Measurements from ENCODE around the gene MAGI1. TPM values are rescaled to one million over a fixed set of nuclear protein-coding genes. Genes with fewer than 3 reads are reported as not detected.

The MAGI1 gene
- total RNA-seq, 2 experiments from 2014 or later = 0.04 TPM; not detected in 1

- ChIA-PET CTCF (no interaction called here), POLR2A (no interaction called here)
- Mint-ChIP-seq H3K27ac (no peak overlapping the region), H3K4me1 (no peaks in the 10 kb centered on the region), H3K36me3 (ENCODE audit: low read depth) (no peaks in the 10 kb centered on the region), H3K4me3 (no peak overlapping the region), H3K27me3 (no peaks in the 10 kb centered on the region), H3K9me3 (no peaks in the 10 kb centered on the region)
- no peak for DNase-seq
These were observed 149.0 kb downstream of the MAGI1 start for GRCh38 chr3:65889707-65890099.

DNA sequence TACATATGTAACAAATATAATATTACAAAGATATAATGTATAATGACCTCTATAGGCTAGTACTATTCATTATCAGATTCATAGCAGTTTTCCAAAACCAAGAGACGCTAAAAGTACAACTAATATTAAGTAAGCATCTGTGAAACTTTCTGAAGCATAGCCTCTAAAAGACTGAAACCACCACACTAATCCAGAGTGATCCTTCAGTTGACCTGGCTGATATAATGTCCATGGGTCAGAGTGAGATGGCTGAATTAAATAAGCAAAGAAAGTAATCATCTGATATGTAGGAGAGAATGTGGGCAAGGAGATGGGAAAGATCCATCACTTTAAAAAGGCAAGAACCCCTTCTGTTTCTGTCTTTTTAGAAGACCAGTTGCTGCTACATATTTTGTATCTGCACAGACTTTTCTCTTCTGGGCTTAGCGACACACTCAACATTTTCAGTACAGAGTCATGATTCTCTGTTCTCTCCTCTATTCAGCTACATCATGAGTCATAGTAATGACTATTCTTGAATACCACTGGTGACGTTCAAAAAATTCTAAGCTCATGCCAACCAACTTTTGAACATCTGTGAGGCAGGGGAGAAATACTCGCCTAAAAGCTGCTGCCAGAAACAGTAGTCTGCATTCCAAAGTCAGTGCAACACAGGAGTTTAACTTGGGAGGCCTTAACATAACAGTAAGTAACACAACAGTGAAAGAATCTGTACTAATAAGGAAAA is 149.6 kb downstream of the MAGI1 start:
- H3K4me3 Mint-ChIP-seq = no peak overlapping the region
- H3K27ac Mint-ChIP-seq = no peak overlapping the region
- no peaks in the 10 kb centered on the region for H3K9me3 Mint-ChIP-seq
- no peaks in the 10 kb centered on the region for H3K4me1 Mint-ChIP-seq
- CTCF ChIA-PET = no interaction called here
- no peak for DNase-seq
- H3K36me3 Mint-ChIP-seq (ENCODE audit: low read depth) = no peaks in the 10 kb centered on the region
- POLR2A ChIA-PET = no interaction called here
- no peaks in the 10 kb centered on the region for H3K27me3 Mint-ChIP-seq

- no peaks in the 10 kb centered on the region for H3K36me3 Mint-ChIP-seq (ENCODE audit: low read depth)
- H3K27me3 Mint-ChIP-seq = no peaks in the 10 kb centered on the region
- no peak overlapping the region for H3K27ac Mint-ChIP-seq
- H3K4me1 Mint-ChIP-seq = no peaks in the 10 kb centered on the region
- CTCF ChIA-PET = no interaction called here
- no peaks in the 10 kb centered on the region for H3K9me3 Mint-ChIP-seq
- H3K4me3 Mint-ChIP-seq = no peak overlapping the region
- POLR2A ChIA-PET = no interaction called here
- DNase-seq = no peak
These were observed 150.5 kb downstream of the MAGI1 start for GRCh38 chr3:65888196-65888595.

DNA sequence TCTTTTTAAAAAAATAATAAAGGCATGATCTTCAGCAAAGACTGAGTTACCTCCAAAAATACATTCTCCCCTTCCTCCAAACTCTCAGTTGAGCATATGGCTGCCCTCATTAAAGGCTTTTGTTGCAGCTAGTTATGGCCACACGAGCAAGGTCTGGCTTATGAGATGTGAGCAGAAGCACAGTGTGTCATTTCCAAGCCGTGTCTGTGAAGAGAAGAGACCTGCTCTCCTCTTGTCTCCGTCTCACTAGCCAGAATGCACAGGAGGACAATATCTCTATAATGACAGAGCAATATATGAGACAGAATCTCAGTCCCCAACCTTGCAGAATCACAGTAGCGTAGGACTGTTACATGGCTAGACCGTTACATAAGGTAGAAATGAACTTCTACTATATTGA is 152.3 kb downstream of the MAGI1 start:
- ChIA-PET POLR2A (no interaction called here), CTCF (no interaction called here)
- Mint-ChIP-seq H3K4me3 (no peak overlapping the region), H3K36me3 (ENCODE audit: low read depth) (no peaks in the 10 kb centered on the region), H3K4me1 (no peaks in the 10 kb centered on the region), H3K27me3 (no peaks in the 10 kb centered on the region), H3K9me3 (no peaks in the 10 kb centered on the region), H3K27ac (no peak overlapping the region)
- no peak for DNase-seq

DNA sequence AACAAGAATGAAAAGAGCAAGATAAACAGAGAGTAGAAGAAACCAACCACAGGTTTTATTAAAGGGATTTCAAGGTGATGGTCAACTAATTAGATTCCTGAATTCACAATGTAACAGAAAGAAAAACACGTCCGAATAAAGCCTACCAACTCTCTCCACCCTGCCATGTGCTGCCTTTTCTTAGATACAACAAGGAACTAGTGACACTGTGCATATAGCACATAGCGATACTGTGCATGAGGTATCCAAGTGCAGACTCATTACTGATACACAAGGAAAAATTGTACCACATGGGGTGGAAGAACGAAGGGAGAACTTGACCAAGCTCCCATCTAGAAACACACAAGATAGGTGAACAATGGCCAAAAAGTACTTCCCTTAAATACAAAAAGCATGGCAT is 154.6 kb downstream of the MAGI1 start:
- Mint-ChIP-seq H3K4me1 (no peaks in the 10 kb centered on the region), H3K27me3 (no peaks in the 10 kb centered on the region), H3K4me3 (no peak overlapping the region), H3K36me3 (ENCODE audit: low read depth) (no peaks in the 10 kb centered on the region), H3K27ac (no peak overlapping the region), H3K9me3 (no peaks in the 10 kb centered on the region)
- CTCF ChIA-PET = no interaction called here
- no peak for DNase-seq
- POLR2A ChIA-PET = no interaction called here

DNA sequence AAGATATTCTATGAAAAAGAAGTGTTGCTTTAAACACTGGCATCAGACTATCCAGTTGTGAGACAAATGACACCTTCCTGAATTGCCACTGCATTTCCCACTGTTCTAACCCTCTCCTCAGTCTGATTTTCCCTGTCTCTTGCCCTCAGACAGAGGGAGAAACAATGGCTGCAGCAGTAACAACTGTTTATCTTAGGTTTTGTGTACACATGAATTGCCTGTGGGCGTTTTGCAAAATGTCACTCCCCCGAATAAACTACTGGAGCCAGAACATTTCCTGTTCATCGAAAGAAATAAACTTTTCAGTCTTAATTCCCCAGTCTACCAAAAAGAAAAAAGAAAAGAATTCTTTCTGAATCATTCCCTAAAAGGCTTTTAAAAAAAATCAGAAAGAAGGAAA is 155.1 kb downstream of the MAGI1 start:
- Mint-ChIP-seq H3K9me3 (no peaks in the 10 kb centered on the region), H3K27me3 (no peaks in the 10 kb centered on the region), H3K4me3 (no peak overlapping the region), H3K36me3 (ENCODE audit: low read depth) (no peaks in the 10 kb centered on the region), H3K27ac (no peak overlapping the region), H3K4me1 (no peaks in the 10 kb centered on the region)
- ChIA-PET CTCF (no interaction called here), POLR2A (no interaction called here)
- no peak for DNase-seq

- no peak overlapping the region for H3K4me3 Mint-ChIP-seq
- POLR2A ChIA-PET = no interaction called here
- CTCF ChIA-PET = no interaction called here
- no peaks in the 10 kb centered on the region for H3K27me3 Mint-ChIP-seq
- no peaks in the 10 kb centered on the region for H3K9me3 Mint-ChIP-seq
- no peak overlapping the region for H3K27ac Mint-ChIP-seq
- no peaks in the 10 kb centered on the region for H3K36me3 Mint-ChIP-seq (ENCODE audit: low read depth)
- no peaks in the 10 kb centered on the region for H3K4me1 Mint-ChIP-seq
- DNase-seq = no peak
These were observed 158.4 kb downstream of the MAGI1 start for GRCh38 chr3:65880350-65880749.

DNA sequence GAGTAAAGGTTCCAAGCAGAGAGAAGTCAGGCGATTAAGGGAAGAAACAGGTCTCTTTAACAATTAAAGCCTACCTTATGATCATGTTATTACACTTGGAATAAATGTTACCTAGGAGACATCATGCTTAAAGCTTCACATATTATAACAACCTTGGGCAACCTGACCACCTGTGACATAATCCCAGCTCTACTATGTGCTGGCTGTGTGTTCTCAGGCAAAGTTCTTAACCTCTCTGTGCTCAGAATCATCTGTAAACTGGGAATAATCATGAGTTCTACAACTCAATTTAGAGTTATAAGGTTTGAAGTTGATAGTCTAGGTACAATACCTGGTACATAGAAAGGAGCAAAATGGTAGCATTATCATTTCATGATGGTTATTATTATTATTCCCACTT is 159.3 kb downstream of the MAGI1 start:
- no peaks in the 10 kb centered on the region for H3K27me3 Mint-ChIP-seq
- ChIA-PET CTCF (interaction anchor here (0.6 kb wide), 1 partner anchor 679 kb away, joined by 3 read pairs; no protein-coding TSS in a partner anchor), POLR2A (interaction anchor here (0.7 kb wide), 1 partner anchor 11 kb away, joined by 3 read pairs; no protein-coding TSS in a partner anchor)
- no peaks in the 10 kb centered on the region for H3K36me3 Mint-ChIP-seq (ENCODE audit: low read depth)
- DNase-seq = no peak
- no peak overlapping the region for H3K4me3 Mint-ChIP-seq
- no peaks in the 10 kb centered on the region for H3K9me3 Mint-ChIP-seq
- no peak overlapping the region for H3K27ac Mint-ChIP-seq
- no peaks in the 10 kb centered on the region for H3K4me1 Mint-ChIP-seq

- no peaks in the 10 kb centered on the region for H3K4me1 Mint-ChIP-seq
These were observed 159.9 kb downstream of the MAGI1 start for GRCh38 chr3:65878831-65879230.

GRCh38 chr3:65877160-65877559 is 161.6 kb downstream of the MAGI1 start:
- ChIA-PET CTCF (no interaction called here), POLR2A (interaction anchor here (0.6 kb wide), 1 partner anchor 19 kb away, joined by 4 read pairs; no protein-coding TSS in a partner anchor)
- Mint-ChIP-seq H3K27ac (no peak overlapping the region), H3K9me3 (no peaks in the 10 kb centered on the region), H3K4me1 (no peaks in the 10 kb centered on the region), H3K36me3 (ENCODE audit: low read depth) (no peaks in the 10 kb centered on the region), H3K4me3 (no peak overlapping the region), H3K27me3 (no peaks in the 10 kb centered on the region)
- no peak for DNase-seq

More at GRCh38 chr3:65878831-65879230, 159.9 kb downstream of the MAGI1 start:
- no peak for DNase-seq
- POLR2A ChIA-PET = no interaction called here
- Mint-ChIP-seq H3K27ac (no peak overlapping the region), H3K36me3 (ENCODE audit: low read depth) (no peaks in the 10 kb centered on the region), H3K27me3 (no peaks in the 10 kb centered on the region), H3K4me3 (no peak overlapping the region), H3K9me3 (no peaks in the 10 kb centered on the region)
- CTCF ChIA-PET = interaction anchor here (0.6 kb wide), 1 partner anchor 679 kb away, joined by 3 read pairs; no protein-coding TSS in a partner anchor

GRCh38 chr3:65876028-65876420 is 162.7 kb downstream of the MAGI1 start:
- POLR2A ChIA-PET = no interaction called here
- H3K9me3 Mint-ChIP-seq = no peaks in the 10 kb centered on the region
- H3K27me3 Mint-ChIP-seq = no peaks in the 10 kb centered on the region
- no peak overlapping the region for H3K4me3 Mint-ChIP-seq
- H3K4me1 Mint-ChIP-seq = no peaks in the 10 kb centered on the region
- H3K36me3 Mint-ChIP-seq (ENCODE audit: low read depth) = no peaks in the 10 kb centered on the region
- CTCF ChIA-PET = no interaction called here
- H3K27ac Mint-ChIP-seq = no peak overlapping the region
- no peak for DNase-seq

GRCh38 chr3:65875393-65876027 is 163.2 kb downstream of the MAGI1 start:
- CTCF ChIA-PET = no interaction called here
- no peak overlapping the region for H3K4me3 Mint-ChIP-seq
- no peaks in the 10 kb centered on the region for H3K27me3 Mint-ChIP-seq
- no peak for DNase-seq
- no peaks in the 10 kb centered on the region for H3K9me3 Mint-ChIP-seq
- H3K27ac Mint-ChIP-seq = no peak overlapping the region
- no peaks in the 10 kb centered on the region for H3K36me3 Mint-ChIP-seq (ENCODE audit: low read depth)
- H3K4me1 Mint-ChIP-seq = no peaks in the 10 kb centered on the region
- POLR2A ChIA-PET = no interaction called here

DNA sequence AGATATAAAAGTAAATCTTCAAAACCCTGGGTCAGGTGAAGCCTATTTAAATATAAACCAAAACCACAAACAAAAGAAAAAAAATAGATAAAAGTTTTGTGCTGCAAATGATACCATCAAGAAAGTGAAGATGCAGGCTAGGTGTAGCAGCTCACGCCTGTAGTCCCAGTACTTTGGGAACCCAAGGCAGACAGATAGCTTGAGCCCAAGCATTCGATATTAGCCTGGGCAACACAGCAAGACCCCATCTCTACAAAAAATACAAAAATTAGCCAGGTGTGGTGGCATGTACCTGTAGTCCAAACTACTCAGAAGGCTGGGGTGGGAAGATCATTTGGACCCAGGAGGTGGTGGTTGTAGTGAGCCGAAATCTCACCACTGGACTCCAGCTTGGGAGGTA is 164.8 kb downstream of the MAGI1 start:
- no peaks in the 10 kb centered on the region for H3K27me3 Mint-ChIP-seq
- no peaks in the 10 kb centered on the region for H3K4me1 Mint-ChIP-seq
- no peak overlapping the region for H3K27ac Mint-ChIP-seq
- ChIA-PET POLR2A (no interaction called here), CTCF (no interaction called here)
- DNase-seq = no peak
- H3K4me3 Mint-ChIP-seq = no peak overlapping the region
- no peaks in the 10 kb centered on the region for H3K36me3 Mint-ChIP-seq (ENCODE audit: low read depth)
- H3K9me3 Mint-ChIP-seq = no peaks in the 10 kb centered on the region

- CTCF ChIA-PET = no interaction called here
- POLR2A ChIA-PET = no interaction called here
- H3K4me3 Mint-ChIP-seq = no peak overlapping the region
- no peaks in the 10 kb centered on the region for H3K36me3 Mint-ChIP-seq (ENCODE audit: low read depth)
- H3K27me3 Mint-ChIP-seq = no peaks in the 10 kb centered on the region
- DNase-seq = no peak
- no peaks in the 10 kb centered on the region for H3K4me1 Mint-ChIP-seq
- H3K27ac Mint-ChIP-seq = no peak overlapping the region
- H3K9me3 Mint-ChIP-seq = peaks cover 2% of the 10 kb centered on the region
These were observed 165.7 kb downstream of the MAGI1 start for GRCh38 chr3:65873028-65873427.

All from activated CD4-positive, alpha-beta T cell treated with anti-CD3 and anti-CD28 coated beads, Interleukin-2, amount 10 ng/mL, durations not matched to agents 7 days and 5 days (primary cell).